HG03060 (cell line): ENCODE measurements around the gene HNRNPUL2.

Experiments used
- ATAC-seq: cut with Tn5 transposase; IDR thresholded peaks from one replicate; pipeline ENCODE4 v1.9.1; 2021; ENCODE audit warnings: low read depth, moderate number of reproducible peaks; ENCODE audit not compliant: unreplicated experiment

HNRNPUL2 gene

GRCh38 chr11:62671608-62672389 is 55.5 kb downstream of the HNRNPUL2 start, which contains the start of the genes LBHD1 and UQCC3:
Gene LBHD1 (minus strand): TSS chr11:62672267. CDS start chr11:62670031, 2,236 bp downstream.
Gene UQCC3 (plus strand): TSS chr11:62671673. CDS start chr11:62671746, 73 bp downstream.
- ATAC-seq = no peak

DNA sequence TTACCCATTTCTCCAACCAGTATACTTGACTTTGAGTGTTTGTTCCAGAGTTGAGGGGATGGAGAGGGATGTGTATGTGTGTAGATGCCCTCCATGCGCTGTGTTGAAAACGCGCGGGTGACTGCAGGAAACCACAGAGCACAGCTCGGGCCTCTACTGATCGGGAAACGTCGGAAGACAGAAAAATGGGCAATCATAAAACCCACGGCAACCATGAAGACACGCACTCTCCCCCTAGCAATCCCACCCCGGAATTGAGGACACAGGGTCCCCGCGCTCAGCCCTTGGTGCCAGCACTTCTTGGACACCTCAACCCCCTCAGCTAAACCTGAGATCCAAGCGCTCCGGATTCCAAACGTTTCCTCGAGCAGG is 56.0 kb downstream of the HNRNPUL2 start:
- ATAC-seq = no peak

GRCh38 chr11:62669420-62670161 is 57.7 kb downstream of the HNRNPUL2 start:
- no peak for ATAC-seq

DNA sequence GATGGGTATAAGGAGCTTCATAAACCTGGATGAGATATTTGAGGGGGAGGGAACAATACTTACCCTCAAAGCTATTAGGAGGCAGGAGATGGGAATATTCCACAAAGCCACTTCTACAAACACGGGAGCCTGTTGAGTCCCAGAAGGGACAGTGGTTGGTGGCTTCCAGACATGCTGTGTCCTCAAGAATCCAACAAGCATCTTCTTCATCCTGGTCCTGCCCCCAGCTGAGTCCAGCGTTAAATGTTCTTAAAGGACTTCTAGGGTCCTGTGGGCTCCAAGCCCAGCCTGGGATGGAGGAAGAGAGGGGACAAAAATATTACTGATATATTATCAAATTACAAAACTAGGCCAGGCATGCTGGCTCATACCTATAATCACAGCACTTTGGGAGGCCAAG is 59.8 kb downstream of the HNRNPUL2 start:
- ATAC-seq = no peak

GRCh38 chr11:62666259-62666926 is 60.9 kb downstream of the HNRNPUL2 start:
- no peak for ATAC-seq

DNA sequence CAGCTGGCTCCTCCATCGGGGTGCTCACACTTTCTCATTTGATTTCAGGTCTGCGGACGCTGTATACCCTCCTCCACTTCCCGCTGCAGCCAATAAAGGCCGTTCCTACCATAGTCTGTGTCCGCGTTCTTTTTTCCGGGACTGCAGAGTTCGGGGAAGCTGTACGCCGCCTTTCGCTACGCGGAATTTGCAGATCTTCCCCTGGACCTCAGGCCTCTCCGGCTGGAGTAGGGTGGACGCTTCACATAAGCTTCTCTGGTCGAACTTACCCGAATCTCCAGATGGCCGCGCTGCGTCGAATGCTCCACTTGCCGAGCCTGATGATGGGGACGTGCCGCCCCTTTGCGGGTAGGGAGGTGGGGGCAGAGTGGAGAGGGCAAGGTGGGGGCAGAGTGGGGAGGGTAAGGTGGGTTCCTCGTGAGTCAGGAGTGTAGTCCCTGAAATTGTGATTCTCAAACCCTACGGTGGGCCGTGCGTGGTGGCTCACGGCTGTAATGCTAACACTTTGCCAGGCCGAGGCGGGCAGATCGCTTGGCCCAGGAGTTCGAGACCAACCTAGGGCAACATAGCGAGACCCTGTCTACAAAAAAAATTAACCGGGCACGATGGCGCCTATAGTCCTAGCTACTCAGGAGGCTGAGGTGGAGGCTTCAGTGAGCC is 61.5 kb downstream of the HNRNPUL2 start:
- ATAC-seq = peak; percentile 6

GRCh38 chr11:62665075-62665598 is 62.1 kb downstream of the HNRNPUL2 start, which contains the start of the genes C11orf98 and CSKMT:
Gene C11orf98 (minus strand): TSS chr11:62665210. CDS start chr11:62665169, 41 bp downstream.
Gene CSKMT (plus strand): TSS chr11:62665312. CDS start chr11:62665880, 568 bp downstream.
- ATAC-seq = peak; percentile 46

DNA sequence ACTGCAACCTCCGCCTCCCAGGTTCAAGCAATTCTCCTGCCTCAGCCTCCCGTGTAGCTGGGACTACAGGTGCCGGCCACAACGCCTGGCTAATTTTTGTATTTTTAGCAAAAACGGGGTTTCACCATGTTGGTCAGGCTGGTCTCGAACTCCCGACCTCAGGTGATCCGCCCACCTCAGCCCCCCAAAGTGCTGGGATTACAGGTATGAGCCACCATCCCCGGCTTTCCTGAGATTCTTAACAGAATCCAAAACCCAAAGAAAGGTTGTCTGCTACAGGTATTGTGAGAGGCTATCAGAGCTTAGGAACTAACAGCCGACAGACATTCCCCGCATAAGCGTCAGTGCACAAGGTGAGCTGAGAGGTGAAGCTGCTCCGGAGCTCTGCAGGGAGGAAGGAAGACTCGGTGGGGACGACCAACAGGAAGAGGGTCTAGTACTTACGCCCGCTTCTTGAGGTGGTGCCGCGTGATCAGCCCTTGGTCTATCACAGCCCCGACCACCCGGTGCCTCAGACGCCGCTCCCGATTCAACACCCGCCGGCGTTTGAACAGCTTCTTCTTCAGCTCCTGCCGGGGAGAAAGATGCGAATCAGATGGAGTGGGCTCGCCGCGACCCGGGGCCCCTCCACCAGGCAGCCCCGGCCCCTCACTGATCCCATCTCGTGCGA is 62.7 kb downstream of the HNRNPUL2 start:
- ATAC-seq = peak; percentile 17
